GM19240 (cell line): Measurements from ENCODE around the gene SRGAP2C.
"Not testable (repeated sequence)": the region's sequence is repeated elsewhere in the genome, so short reads cannot be mapped to it uniquely, and the experiment has no call there.

Experiments
- DNase-seq: peaks from one replicate; pipeline ENCODE4 v3.0.0; 2011; ENCODE audit warnings: low spot score; ENCODE audit not compliant: insufficient read length

The SRGAP2C gene

GRCh38 chr1:121374851-121375367, 190.1 kb downstream of the SRGAP2C start:
- not testable (repeated sequence) for DNase-seq

DNA sequence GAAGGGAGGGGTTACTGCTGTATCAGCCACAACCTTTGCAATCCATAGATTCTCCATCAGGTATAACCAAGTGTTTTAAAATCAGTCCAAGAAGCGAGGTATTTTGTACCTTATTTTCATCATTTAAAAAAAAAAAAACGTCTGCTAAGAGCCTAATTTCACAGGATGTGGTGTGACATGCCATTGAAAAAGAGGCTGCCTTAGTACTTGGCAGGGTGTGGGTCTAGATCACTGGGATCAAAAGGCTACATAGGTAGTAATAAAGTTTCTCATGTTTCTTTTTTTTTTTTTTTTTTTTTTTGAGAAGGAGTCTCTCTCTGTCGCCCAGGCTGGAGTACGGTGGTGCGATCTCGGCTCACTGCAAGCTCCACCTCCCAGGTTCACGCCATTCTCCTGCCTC, 192.2 kb downstream of the SRGAP2C start:
- DNase-seq, result not testable (repeated sequence)

DNA sequence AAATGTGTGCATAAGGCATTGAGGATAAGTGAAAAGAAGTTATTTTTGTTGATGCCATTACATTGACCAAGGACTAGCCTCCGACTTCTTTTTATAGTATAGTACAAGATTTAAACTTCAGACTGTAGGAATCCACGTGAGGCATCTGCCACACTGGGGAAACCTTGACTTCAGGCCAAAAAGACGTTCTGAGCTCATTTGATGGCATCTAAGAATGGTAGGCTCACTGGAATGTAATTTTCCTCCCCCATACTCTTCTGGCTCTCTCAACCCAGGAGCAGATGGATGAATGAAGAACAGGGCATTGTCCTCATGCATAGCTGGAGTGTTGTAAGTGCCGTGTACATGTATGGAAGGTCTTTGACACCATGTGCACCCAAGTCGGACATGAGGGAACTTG, 194.0 kb downstream of the SRGAP2C start:
- DNase-seq, result not testable (repeated sequence)

- not testable (repeated sequence) for DNase-seq
Measured at GRCh38 chr1:121384754-121385153, 200.0 kb downstream of the SRGAP2C start.

DNA sequence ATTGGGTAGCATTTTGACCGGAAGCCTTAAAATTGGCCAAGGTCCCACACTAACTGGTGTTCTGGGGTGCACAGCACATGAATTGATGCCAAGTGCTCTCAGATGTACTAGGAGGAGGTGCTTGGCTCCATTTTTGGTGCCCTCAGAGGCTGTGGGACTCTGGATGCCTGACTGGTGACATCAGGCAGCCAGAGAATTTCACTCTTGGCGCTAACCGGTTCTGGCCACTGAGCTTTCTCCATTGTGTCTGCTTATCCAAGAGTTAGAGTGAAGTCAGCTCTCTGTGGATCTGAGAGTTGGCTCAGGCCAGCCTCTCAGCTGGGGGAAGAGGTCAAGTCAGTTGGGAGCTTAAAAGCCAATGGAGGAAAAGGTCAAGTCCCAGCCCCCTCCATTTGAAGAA, 200.4 kb downstream of the SRGAP2C start:
- DNase-seq, result not testable (repeated sequence)

DNA sequence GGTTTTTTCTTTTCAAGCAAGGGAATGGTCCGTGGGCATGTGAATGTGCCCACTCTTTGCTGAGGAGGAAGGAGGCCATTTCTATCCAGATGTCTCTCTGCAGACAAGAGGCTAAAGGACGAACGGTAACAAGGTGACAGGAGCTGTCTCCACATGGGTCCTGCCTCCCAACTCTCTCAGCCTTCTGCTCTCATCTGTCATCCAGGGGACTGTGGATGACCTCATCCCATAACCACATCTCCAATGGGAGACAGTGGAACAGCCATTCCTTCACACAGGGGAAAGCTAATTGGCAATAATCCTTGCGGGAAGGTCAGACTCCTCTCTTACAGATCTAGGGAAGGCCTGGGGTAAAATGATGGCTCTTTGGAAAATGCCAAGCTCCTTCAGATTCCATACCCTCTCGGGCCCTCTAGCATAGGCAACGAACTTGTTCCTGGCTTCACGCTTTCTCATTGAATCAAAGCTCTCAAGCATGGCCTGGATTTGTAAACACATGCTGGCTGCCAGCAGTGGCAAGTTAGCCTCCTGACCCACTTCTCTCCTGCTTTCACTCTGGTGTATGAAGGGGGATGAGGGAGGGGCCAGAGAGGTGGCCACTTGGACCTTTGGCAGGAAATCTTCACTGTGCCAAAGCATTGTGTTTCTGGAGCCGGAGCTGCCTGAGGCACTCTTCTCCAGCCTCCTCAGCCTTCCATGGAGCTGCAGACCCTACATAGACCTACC, 201.0 kb downstream of the SRGAP2C start:
- DNase-seq, result not testable (repeated sequence)

GRCh38 chr1:121386319-121386948, 201.7 kb downstream of the SRGAP2C start:
- DNase-seq, result not testable (repeated sequence)

DNA sequence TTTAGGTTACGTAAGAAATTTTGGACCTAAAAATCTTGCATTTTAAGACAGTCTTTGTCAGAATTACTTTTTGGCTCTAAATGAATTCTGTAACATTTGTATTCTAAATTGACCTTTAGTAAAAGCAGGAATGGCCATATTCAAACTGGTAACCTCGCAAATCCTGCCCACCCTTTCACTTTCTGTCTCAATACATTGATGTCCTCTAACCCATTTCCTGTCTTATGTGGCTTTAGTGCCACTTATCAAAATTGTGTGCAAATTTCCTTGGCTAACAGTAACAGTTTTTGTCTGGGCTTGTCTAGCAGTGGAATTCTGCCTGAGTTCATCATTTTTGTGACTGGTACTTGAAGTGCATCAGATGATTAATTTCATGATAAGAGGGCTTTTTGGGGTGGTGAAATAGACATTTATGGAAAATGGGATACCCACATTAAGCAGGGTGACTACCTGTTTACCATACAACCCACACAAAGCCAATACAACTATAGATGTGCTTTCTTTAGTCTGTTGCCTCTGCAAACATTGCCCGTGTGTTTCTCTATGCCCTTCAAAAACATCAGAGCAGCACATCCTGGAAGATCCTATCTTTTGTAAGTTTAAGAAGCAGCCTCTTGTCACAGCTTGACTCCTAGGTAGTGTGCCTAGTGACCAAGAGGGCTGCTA, 205.3 kb downstream of the SRGAP2C start:
- DNase-seq, result not testable (repeated sequence)

DNA sequence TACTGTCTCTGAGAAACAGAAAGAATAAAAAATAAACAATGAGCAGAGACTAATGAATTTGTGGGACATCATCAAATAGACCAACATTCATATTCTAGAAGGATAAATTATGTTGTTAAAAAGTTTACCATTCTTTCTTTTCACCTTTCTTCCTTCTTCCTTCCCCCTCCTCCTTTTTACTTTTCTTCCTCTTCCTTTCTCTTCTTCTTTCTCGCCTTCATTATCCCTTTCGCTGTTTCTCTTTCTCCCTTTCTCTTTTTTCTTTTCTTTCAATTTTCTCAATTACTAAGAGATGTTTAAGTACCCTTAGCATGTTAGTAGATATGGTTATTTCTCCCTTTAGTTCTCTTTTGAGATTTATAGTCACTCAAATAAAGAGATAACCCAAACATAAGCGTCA, 207.4 kb downstream of the SRGAP2C start:
- not testable (repeated sequence) for DNase-seq

DNA sequence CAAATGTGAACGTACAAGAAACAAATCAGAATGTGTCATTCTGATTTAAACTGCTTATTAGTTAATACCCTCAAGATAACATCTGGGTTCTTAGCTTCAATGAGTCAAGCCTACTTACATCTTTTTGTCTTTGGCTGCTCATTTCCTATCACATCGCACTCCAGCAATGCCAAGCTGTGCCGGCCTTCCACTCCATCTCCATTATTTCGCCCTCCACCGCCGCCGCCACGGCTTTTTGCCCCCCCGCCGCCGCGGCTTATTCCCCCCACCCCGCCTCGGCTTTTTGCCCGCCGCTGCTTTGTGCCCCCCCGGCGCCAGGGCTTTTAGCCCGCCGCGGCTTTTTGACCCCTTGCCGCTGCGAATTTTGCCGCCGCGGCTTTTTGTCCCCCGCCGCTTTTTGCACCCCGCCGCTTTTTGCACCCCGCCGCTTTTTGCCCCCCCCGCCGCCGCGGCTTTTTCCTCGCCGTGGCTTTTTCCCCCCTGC, 211.0 kb downstream of the SRGAP2C start:
- DNase-seq, result not testable (repeated sequence)

DNA sequence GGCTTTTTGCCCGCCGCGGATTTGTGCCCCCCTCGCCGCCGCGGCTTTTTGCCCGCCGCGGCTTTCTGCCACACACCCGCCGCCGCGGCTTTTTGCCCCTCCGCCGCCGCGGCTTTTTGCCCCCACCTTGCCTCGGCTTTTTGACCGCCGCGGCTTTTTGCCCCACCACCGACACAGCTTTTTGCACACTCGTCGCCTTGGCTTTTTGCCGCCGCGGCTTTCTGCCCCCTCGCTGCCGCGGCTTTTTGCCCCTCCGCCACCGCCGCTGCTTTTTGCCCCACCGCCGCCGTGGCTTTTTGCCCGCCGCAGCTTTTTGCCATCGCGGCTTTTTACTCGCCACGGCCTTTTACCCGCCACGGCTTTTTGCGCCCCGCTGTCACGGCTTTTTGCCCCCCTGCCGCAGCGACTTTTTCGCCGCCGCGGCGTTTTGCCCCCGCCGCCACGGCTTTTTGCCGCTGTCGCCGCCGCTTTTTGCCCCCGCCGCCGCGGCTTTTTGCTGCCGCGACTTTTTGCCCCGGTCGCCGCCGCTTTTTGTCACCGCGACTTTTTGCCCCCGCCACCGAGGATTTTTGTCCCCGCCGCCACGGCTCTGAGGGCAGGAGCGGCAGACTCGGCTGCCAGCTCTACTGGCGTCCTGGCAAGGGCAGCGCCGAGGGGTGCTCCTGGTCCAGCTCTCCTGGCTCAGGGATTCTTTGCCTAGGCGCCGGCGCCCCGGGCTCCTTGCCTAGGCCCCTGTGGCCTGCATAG, 211.7 kb downstream of the SRGAP2C start:
- not testable (repeated sequence) for DNase-seq

DNA sequence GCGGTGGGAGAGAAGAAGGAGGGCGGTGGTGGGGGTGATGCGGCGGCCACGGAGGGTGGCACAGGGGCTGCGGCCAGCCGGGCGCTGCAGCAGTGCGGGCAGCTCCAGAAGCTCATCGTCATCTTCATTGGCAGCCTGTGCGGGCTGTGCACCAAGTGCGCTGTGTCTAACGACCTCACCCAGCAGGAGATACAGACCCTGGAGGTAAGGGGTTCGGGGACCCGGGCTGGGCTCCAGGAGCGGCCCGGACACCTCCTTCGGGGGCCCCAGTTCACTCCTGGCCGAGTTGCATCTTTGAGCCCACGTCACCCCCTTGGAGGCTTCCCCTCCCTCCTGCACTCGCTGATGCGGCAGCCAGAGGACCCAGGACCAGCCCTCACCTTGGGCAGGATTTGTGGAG, 212.3 kb downstream of the SRGAP2C start:
- not testable (repeated sequence) for DNase-seq

DNA sequence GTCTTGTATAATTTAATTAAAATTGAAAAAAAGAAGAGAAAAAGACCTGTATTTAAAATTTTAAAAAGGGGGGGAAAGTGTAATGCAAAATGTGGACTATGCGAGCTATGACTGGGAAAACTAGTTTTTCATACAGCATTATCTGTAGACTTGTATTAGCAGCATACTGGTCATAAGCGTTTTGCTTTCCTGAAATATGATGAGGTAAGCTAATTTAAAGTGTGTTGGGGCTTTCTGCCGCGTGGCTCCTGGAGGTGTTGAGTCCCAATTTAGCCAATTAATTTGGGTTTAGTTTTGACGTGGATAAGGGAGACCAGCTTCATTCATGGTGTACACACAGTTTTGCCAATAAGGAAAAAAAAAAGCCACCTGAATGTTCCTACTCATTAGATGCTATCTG, 214.4 kb downstream of the SRGAP2C start:
- not testable (repeated sequence) for DNase-seq

DNA sequence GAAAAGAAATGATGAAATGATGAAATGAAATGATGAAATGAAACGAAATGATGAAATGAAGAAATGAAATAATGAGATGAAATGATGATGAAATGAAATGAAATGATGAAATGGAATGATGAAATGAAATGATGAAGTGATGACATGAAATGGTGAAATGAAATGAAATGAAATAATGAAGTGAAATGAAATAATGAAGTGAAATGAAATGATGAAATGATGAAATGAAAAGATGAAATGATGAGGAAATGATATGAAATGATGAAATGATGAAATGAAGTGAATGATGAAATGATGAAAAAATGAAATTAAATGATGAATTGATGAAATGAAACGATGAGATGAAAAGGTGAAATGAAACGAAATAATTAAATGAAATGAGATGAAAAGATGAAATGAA, 215.3 kb downstream of the SRGAP2C start:
- DNase-seq, result not testable (repeated sequence)

DNA sequence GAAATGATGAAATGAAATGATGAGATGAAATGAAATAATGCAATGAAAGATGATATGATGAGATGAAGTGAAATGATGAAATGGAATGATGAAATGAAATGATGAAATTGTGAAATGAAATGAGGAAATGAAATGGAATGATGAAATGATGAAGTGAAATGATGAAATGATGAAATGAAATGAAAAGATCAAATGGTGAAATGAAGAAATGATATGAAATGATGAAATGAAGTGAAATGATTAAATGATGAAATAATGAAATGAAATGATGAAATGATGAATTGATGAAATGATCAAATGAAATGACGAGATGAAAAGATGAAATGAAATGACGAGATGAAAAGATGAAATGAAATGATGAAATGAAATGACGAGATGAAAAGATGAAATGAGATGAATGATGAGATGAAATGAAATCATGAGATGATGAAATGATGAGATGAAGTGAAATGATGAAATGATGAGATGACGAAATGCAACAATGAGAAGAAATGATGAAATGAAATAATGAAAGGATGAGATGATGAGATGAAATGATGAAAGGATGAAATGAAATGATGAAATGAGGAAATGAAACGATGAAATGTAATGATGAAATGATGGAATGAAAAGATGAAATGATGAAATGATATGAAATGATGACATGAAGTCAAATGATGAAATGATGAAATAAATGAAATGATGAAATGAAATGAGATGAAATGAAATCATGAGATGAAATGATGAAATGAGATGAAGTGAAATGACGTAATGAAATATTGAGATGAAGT, 216.0 kb downstream of the SRGAP2C start:
- not testable (repeated sequence) for DNase-seq

GRCh38 chr1:121401375-121401955, 216.7 kb downstream of the SRGAP2C start:
- DNase-seq, result not testable (repeated sequence)

- DNase-seq, result not testable (repeated sequence)
Measured at GRCh38 chr1:121403254-121403653, 218.5 kb downstream of the SRGAP2C start.

GRCh38 chr1:121408354-121408753, 223.6 kb downstream of the SRGAP2C start:
- no peak for DNase-seq

- DNase-seq, result no peak
Measured at GRCh38 chr1:121413821-121414220, 229.0 kb downstream of the SRGAP2C start.

DNA sequence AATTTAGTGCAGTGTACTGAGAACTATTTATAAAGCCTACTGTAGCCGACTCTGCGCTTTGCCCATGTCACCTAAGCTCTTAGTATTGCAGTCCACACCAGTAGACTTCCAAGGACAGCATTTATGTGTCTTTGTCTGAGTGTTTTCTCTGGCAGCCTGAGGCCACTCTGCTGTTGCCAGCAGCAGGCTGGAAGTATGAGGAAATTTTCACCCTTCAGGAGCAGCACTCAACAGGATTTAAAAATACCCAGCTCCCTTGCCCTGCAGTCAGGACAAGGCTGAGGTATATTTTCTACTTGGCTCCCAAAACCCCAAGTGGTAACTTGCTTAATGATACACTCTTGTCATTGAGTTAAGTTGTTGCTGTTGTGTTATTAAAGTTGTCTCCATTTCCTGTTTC, 230.1 kb downstream of the SRGAP2C start:
- no peak for DNase-seq
